Measurements from ENCODE around the gene CCNI. TPM values are rescaled to one million over a fixed set of nuclear protein-coding genes. Genes with fewer than 3 reads are reported as not detected.
"Not testable (repeated sequence)": the region's sequence is repeated elsewhere in the genome, so short reads cannot be mapped to it uniquely, and the experiment has no call there.

Gene CCNI
- total and polyA plus RNA-seq, 9 donors: 220 to 772 (median 355) TPM

- Histone ChIP-seq H3K4me1 (ENCODE audit: insufficient read depth) (no peaks in the 10 kb centered on the region), H3K4me3 (no peak overlapping the region), H3K9me3 (no peaks in the 10 kb centered on the region), H3K27me3 (no peaks in the 10 kb centered on the region), H3K27ac (no peak overlapping the region), H3K36me3 (no peaks in the 10 kb centered on the region)
- DNase-seq: no peak
- TF ChIP-seq POLR2A (IDR thresholded peaks at IDR 0.05): no peak
- TF ChIP-seq EP300 (IDR thresholded peaks at IDR 0.05): no peak
- TF ChIP-seq CTCF (IDR thresholded peaks at IDR 0.05): no peak
- intact Hi-C loops (cut with DNase I): loop anchor here in 1 of 4 donors (5.0 kb wide), 1 partner anchor 1562 kb away; no protein-coding TSS in a partner anchor
Measured at GRCh38 chr4:77089866-77090265, 14.1 kb upstream of the CCNI start.

GRCh38 chr4:77087027-77087426, 11.2 kb upstream of the CCNI start:
- H3K9me3 ChIP-seq; intact Hi-C loops (cut with DNase I); H3K36me3 ChIP-seq; DNase-seq; H3K4me1 ChIP-seq (ENCODE audit: insufficient read depth); H3K4me3 ChIP-seq; H3K27ac ChIP-seq; H3K27me3 ChIP-seq: not testable (repeated sequence)
- 85 to 97% (median 95%) methylated on average over 1 of the region's 1 CpG for WGBS, 3 donors

GRCh38 chr4:77084019-77084639, 8.3 kb upstream of the CCNI start:
- Histone ChIP-seq H3K9me3 (no peaks in the 10 kb centered on the region), H3K27me3 (no peaks in the 10 kb centered on the region), H3K4me3 (no peak overlapping the region), H3K27ac (no peak overlapping the region), H3K36me3 (no peaks in the 10 kb centered on the region), H3K4me1 (ENCODE audit: insufficient read depth) (no peaks in the 10 kb centered on the region)
- DNase-seq: no peak
- TF ChIP-seq EP300 (IDR thresholded peaks at IDR 0.05) (no peak), POLR2A (IDR thresholded peaks at IDR 0.05) (no peak), CTCF (IDR thresholded peaks at IDR 0.05) (no peak)
- WGBS, 3 donors: 69 to 86% (median 79%) methylated on average over 10 of the region's 10 CpGs
- intact Hi-C loops (cut with DNase I): no loop called here

- Histone ChIP-seq H3K9me3 (no peaks in the 10 kb centered on the region), H3K27me3 (no peaks in the 10 kb centered on the region), H3K4me1 (ENCODE audit: insufficient read depth) (no peaks in the 10 kb centered on the region), H3K27ac (no peak overlapping the region), H3K36me3 (no peaks in the 10 kb centered on the region), H3K4me3 (no peak overlapping the region)
- DNase-seq: no peak
- no peak for TF ChIP-seq EP300 (IDR thresholded peaks at IDR 0.05)
- no peak for TF ChIP-seq POLR2A (IDR thresholded peaks at IDR 0.05)
- TF ChIP-seq CTCF (IDR thresholded peaks at IDR 0.05): no peak
- WGBS, 3 donors: 89 to 93% (median 92%) methylated on average over 11 of the region's 11 CpGs
- intact Hi-C loops (cut with DNase I): no loop called here
Measured at GRCh38 chr4:77082886-77083608, 7.3 kb upstream of the CCNI start.

GRCh38 chr4:77080806-77081205, 5.0 kb upstream of the CCNI start:
- intact Hi-C loops (cut with DNase I); H3K4me1 ChIP-seq (ENCODE audit: insufficient read depth); H3K36me3 ChIP-seq; H3K27me3 ChIP-seq; H3K4me3 ChIP-seq; H3K9me3 ChIP-seq; H3K27ac ChIP-seq; DNase-seq: not testable (repeated sequence)
- 91 to 92% (median 92%) methylated on average over 7 of the region's 7 CpGs for WGBS, 3 donors
